Fibroblast of lung (primary cell): ENCODE measurements around the gene CTNNAL1. TPM values are rescaled to one million over a fixed set of nuclear protein-coding genes. Genes with fewer than 3 reads are reported as not detected.
A peak's percentile ranks its signal among the peaks of the same experiment; 100 is the strongest.

Source experiments
- DNase-seq, 2 donors: peaks; one replicate each; pipeline versions ENCODE4 v3.0.0 to v3.0.0-alpha.2; 2010; ENCODE audit warnings: low read depth in 2 of 2
- H2AFZ ChIP-seq: 2 replicates; pipeline ENCODE4 v1.5.1; 2012; ENCODE audit warnings: low read length, control low read depth, inconsistent platforms
- H3K27ac ChIP-seq: 2 replicates; pipeline ENCODE4 v1.5.1; 2011; ENCODE audit warnings: low read length, control low read depth; ENCODE audit not compliant: insufficient read depth
- H3K27me3 ChIP-seq: 2 replicates; pipeline ENCODE4 v1.5.1; 2011; ENCODE audit warnings: mild to moderate bottlenecking, low read length; ENCODE audit not compliant: control insufficient read depth, insufficient read depth
- H3K36me3 ChIP-seq: 2 replicates; pipeline ENCODE4 v1.5.1; 2011; ENCODE audit warnings: low read length; ENCODE audit not compliant: control insufficient read depth, insufficient read depth
- H3K4me1 ChIP-seq: 2 replicates; pipeline ENCODE4 v1.5.1; 2011; ENCODE audit warnings: low read length; ENCODE audit not compliant: control insufficient read depth, insufficient read depth; ENCODE audit errors: extremely low read depth
- H3K4me2 ChIP-seq: 2 replicates; pipeline ENCODE4 v1.5.1; 2011; ENCODE audit warnings: low read length, control low read depth; ENCODE audit not compliant: insufficient read depth; ENCODE audit errors: extremely low read depth
- H3K4me3 ChIP-seq, 4 experiments: fragments of 200-600 bp in 1 of 4; sonication (generic) in 1 of 4; replicated peaks in 1 of 4; 2 replicates each; pipeline ENCODE4 v1.5.1; 2011 to 2016; ENCODE audit warnings: low read length in 4 of 4, low read depth in 3 of 4, mild to moderate bottlenecking in 3 of 4, control low read depth in 2 of 4, inconsistent platforms in 1 of 4, mixed read lengths in 1 of 4; ENCODE audit not compliant: insufficient read depth in 1 of 4; ENCODE audit errors: control extremely low read depth in 1 of 4
- H3K79me2 ChIP-seq: 2 replicates; pipeline ENCODE4 v1.5.1; 2012; ENCODE audit warnings: mild to moderate bottlenecking, low read length, inconsistent platforms; ENCODE audit not compliant: control insufficient read depth, insufficient read depth
- H3K9ac ChIP-seq: 2 replicates; pipeline ENCODE4 v1.5.1; 2011; ENCODE audit warnings: mild to moderate bottlenecking, low read length, control low read depth; ENCODE audit not compliant: insufficient read depth
- H3K9me3 ChIP-seq: 2 replicates; pipeline ENCODE4 v1.5.1; 2012; ENCODE audit warnings: low read depth, low read length; ENCODE audit not compliant: control insufficient read depth, insufficient read depth
- H4K20me1 ChIP-seq: 2 replicates; pipeline ENCODE4 v1.5.1; 2011; ENCODE audit warnings: low read length; ENCODE audit not compliant: control insufficient read depth, insufficient read depth; ENCODE audit errors: extremely low read depth
- CTCF ChIP-seq, 2 donors: IDR thresholded peaks in 1 of 2; conservative IDR thresholded peaks in 1 of 2; 1 replicate in 1 of 2; 2 replicates in 1 of 2; pipeline ENCODE4 v1.5.1; 2011 to 2012; ENCODE audit warnings: low read length in 2 of 2, control low read depth in 1 of 2, inconsistent platforms in 1 of 2, low read depth in 1 of 2, mild to moderate bottlenecking in 1 of 2
- EZH2 ChIP-seq: IDR thresholded peaks from 2 replicates; pipeline ENCODE4 v1.5.1; 2012; ENCODE audit warnings: low read length, control low read depth, mild to moderate bottlenecking; ENCODE audit errors: missing control alignments
- polyA plus RNA-seq, 2 donors: library from polyadenylated mRNA; depleted of rRNA in 1 of 2; stranded (reverse) in 1 of 2; unstranded in 1 of 2; fragments of >200 nt; gene quantifications; 2 replicates each; pipeline ENCODE4 v1.2.1, GENCODE V29; 2011 to 2012; ENCODE audit warnings: missing spikeins in 1 of 2
- total RNA-seq: library from RNA; depleted of rRNA; stranded (reverse); fragments of >200 nt; gene quantifications from 2 replicates; pipeline ENCODE4 v1.2.1, GENCODE V29; 2014

The CTNNAL1 gene
- total and polyA plus RNA-seq, 2 donors (not counting 1 experiment from before 2014, with no cell fraction given), result 68.4 to 95.2 TPM

- Histone ChIP-seq H3K27ac (no peak overlapping the region), H3K9me3 (no peaks in the 10 kb centered on the region), H2AFZ (no peak overlapping the region), H3K27me3 (no peaks in the 10 kb centered on the region), H3K9ac (no peak overlapping the region), H4K20me1 (no peaks in the 10 kb centered on the region), H3K4me2 (no peak overlapping the region), H3K79me2 (no peaks in the 10 kb centered on the region), H3K4me1 (no peaks in the 10 kb centered on the region), H3K36me3 (peaks cover 4% of the 10 kb centered on the region), H3K4me3 (no peak overlapping the region)
- no peak for DNase-seq
- no peak for TF ChIP-seq EZH2
- no peak for TF ChIP-seq CTCF (conservative IDR thresholded peaks at IDR 0.05 in 1 of 2, IDR thresholded peaks at IDR 0.05 in 1 of 2; ENCODE audit: low read depth in 1 of 2, low read length in 2 of 2)
Observed at GRCh38 chr9:108939975-108940374, 73.3 kb downstream of the CTNNAL1 start.

- Histone ChIP-seq H3K9me3 (no peaks in the 10 kb centered on the region), H3K27me3 (no peaks in the 10 kb centered on the region), H4K20me1 (no peaks in the 10 kb centered on the region), H3K27ac (no peak overlapping the region), H3K9ac (no peak overlapping the region), H3K4me1 (no peaks in the 10 kb centered on the region), H3K4me2 (no peak overlapping the region), H3K4me3 (no peak overlapping the region), H3K36me3 (peaks cover 3% of the 10 kb centered on the region), H2AFZ (no peak overlapping the region), H3K79me2 (peaks cover 12% of the 10 kb centered on the region)
- DNase-seq, result no peak
- TF ChIP-seq CTCF (conservative IDR thresholded peaks at IDR 0.05 in 1 of 2, IDR thresholded peaks at IDR 0.05 in 1 of 2; ENCODE audit: low read depth in 1 of 2, low read length in 2 of 2) (no peak), EZH2 (no peak)
Observed at GRCh38 chr9:108937561-108938305, 75.6 kb downstream of the CTNNAL1 start.

GRCh38 chr9:108934323-108934893 lies 78.9 kb downstream of the CTNNAL1 start, which contains the start of gene ABITRAM:
TSS of gene ABITRAM (plus strand) at chr9:108934400. CDS start at chr9:108934487, 87 bp downstream.
- no peak for TF ChIP-seq CTCF (conservative IDR thresholded peaks at IDR 0.05 in 1 of 2, IDR thresholded peaks at IDR 0.05 in 1 of 2; ENCODE audit: low read depth in 1 of 2, low read length in 2 of 2)
- no peak for TF ChIP-seq EZH2
- peak; percentile 81 to 86 for DNase-seq
- no peaks in the 10 kb centered on the region for H3K9me3 ChIP-seq

More at GRCh38 chr9:108934323-108934893, 78.9 kb downstream of the CTNNAL1 start, which contains the start of gene ABITRAM:
- Histone ChIP-seq H3K4me1 (no peaks in the 10 kb centered on the region), H3K36me3 (no peaks in the 10 kb centered on the region), H4K20me1 (no peaks in the 10 kb centered on the region), H3K4me2 (peak within 1 kb of the TSS; percentile 90), H3K27ac (peak within 1 kb of the TSS; percentile 76), H3K27me3 (no peaks in the 10 kb centered on the region), H3K9ac (peak within 1 kb of the TSS; percentile 86), H3K79me2 (peaks cover 19% of the 10 kb centered on the region), H3K4me3 (peak within 1 kb of the TSS; percentile 76 to 94 (median 92)), H2AFZ (peak within 1 kb of the TSS; percentile 92)
